PFSK-1 (cell line): ENCODE data around the gene SNRPA1.

Experiments
- FOXP2 ChIP-seq: optimal IDR thresholded peaks from 2 replicates; pipeline ENCODE3; 2011; ENCODE audit warnings: borderline replicate concordance, control low read depth, inconsistent platforms; ENCODE audit not compliant: insufficient read depth; ENCODE audit errors: extremely low read length, extremely low read depth
- POLR2AphosphoS5 ChIP-seq: IDR thresholded peaks from 2 replicates; pipeline ENCODE4 v1.6.1; 2012; ENCODE audit warnings: low read depth, mild to moderate bottlenecking, control low read depth, low read length, moderate library complexity
- SIN3A ChIP-seq: IDR thresholded peaks from 2 replicates; pipeline ENCODE4 v1.6.1; 2012; ENCODE audit warnings: mild to moderate bottlenecking, low read length, moderate library complexity, borderline replicate concordance; ENCODE audit not compliant: insufficient read depth
- TAF1 ChIP-seq: IDR thresholded peaks from 2 replicates; pipeline ENCODE4 v1.6.1; 2012; ENCODE audit warnings: low read length, control low read depth, borderline replicate concordance; ENCODE audit not compliant: insufficient read depth
- TF ChIP-seq, protein P1 (sequence below), 2 experiments: IDR thresholded peaks; 2 replicates each; pipeline versions ENCODE4 v1.6.1 to v1.8.0; 2011 to 2012; ENCODE audit warnings: low read depth in 2 of 2, low read length in 2 of 2, control low read depth in 1 of 2, inconsistent platforms in 1 of 2, mild to moderate bottlenecking in 1 of 2, moderate library complexity in 1 of 2; ENCODE audit not compliant: insufficient read depth in 1 of 2

The SNRPA1 gene

DNA sequence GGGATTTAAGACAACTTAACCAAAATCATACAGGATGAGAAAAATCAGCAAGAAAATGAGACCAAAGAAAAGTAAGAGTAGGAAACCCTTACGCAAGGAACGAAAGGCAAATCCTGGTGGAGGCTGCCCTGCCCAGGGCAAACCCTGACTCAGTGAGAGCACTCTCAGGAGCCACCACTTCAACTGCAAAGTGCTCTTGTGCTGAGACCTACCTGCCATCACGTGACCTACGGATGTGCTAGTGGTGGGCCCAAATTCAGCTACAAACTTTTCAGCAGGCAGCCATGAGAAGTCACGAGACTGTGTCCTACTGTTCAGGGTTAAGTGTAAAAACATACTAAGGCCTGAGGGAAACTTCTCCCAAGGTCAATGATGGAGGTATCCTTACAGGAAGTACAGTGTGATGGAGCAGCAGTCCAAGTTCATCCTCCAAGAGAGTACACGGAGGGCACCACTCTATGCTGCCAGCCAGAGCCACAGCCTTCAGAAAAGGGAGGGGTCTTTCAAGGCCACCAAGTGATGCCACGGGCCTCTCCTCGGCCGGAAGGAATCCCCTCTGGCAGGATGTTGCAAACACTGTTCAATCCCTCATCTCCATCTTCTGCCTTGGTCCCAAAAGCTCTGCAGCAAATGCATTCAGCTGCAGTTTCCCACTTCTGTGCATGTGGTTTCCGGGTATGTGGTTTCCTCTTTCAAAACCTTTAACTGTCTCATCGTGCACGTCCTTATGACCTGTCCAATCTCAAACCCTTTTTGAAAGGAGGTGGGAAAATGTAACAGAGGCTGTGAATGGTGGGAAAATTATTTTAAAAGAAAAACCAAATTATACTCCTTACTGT lies 52.7 kb downstream of the SNRPA1 start:
- TF ChIP-seq FOXP2 (no peak), POLR2AphosphoS5 (no peak), TAF1 (no peak), SIN3A (no peak)
- TF ChIP-seq, protein P1, sequence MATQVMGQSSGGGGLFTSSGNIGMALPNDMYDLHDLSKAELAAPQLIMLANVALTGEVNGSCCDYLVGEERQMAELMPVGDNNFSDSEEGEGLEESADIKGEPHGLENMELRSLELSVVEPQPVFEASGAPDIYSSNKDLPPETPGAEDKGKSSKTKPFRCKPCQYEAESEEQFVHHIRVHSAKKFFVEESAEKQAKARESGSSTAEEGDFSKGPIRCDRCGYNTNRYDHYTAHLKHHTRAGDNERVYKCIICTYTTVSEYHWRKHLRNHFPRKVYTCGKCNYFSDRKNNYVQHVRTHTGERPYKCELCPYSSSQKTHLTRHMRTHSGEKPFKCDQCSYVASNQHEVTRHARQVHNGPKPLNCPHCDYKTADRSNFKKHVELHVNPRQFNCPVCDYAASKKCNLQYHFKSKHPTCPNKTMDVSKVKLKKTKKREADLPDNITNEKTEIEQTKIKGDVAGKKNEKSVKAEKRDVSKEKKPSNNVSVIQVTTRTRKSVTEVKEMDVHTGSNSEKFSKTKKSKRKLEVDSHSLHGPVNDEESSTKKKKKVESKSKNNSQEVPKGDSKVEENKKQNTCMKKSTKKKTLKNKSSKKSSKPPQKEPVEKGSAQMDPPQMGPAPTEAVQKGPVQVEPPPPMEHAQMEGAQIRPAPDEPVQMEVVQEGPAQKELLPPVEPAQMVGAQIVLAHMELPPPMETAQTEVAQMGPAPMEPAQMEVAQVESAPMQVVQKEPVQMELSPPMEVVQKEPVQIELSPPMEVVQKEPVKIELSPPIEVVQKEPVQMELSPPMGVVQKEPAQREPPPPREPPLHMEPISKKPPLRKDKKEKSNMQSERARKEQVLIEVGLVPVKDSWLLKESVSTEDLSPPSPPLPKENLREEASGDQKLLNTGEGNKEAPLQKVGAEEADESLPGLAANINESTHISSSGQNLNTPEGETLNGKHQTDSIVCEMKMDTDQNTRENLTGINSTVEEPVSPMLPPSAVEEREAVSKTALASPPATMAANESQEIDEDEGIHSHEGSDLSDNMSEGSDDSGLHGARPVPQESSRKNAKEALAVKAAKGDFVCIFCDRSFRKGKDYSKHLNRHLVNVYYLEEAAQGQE (IDR thresholded peaks at IDR 0.05; ENCODE audit: insufficient read depth in 1 of 2, low read depth in 2 of 2, low read length in 2 of 2), result no peak; a peak in 1 of 4 replicates

DNA sequence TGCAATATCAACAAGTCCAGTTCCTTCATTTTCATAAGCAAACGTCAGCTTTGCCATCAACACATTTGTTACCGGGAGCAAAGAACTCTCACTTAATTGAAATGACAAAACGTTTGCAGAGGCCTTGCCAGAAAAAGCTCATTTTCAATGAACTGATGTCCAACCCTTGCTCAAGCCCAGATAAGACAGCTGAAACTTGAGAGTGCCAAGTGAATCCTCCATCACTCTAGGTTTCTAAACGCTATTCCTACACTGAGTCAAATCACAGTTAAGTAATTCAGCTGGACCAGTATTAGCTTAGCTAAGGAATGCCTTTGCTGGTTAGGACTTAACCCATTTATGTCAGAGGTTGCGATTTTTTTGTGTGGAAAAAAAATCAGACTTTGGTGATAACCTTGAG lies 54.7 kb downstream of the SNRPA1 start:
- TF ChIP-seq FOXP2, result no peak

DNA sequence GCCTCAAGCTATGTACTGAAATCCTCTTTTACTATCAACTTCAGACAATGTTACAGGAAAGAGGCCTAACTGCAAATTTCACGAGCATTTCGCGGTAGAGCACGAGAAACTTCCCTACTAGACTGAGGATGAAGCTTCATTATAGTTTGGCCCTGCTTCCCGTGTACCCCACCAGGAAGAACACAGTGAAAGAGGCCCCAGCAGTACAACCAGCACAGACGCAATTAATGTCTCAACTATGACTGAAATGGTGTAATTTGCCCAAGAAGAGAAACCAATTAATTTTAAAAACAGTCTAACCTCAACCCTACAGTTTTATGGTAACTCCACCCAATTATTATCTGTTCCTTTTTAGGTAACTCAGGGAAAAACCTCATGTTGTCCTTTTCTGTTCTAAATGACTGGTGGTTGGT lies 55.3 kb downstream of the SNRPA1 start:
- TF ChIP-seq TAF1 (no peak), SIN3A (no peak), POLR2AphosphoS5 (no peak), FOXP2 (no peak)
- TF ChIP-seq, protein P1 (IDR thresholded peaks at IDR 0.05; ENCODE audit: insufficient read depth in 1 of 2, low read depth in 2 of 2, low read length in 2 of 2), result no peak

DNA sequence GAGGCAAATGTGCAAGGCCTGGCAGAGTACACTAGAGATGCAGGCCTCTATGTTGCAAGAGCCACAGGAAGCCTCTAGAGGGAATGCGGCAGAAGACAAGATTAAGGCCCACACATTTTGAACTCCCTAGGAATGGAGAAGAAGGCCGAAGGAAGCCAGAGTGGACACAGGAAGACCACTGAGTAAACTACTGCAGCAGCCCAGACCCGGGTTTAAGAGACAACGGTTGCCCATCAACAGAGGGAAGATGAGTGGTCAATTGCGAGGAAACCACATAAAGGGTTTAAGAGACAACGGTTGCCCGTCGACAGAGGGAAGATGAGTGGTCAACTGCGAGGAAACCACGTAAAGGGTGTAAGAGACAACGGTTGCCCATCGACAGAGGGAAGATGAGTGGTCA lies 57.8 kb downstream of the SNRPA1 start:
- no peak for TF ChIP-seq FOXP2
- no peak for TF ChIP-seq TAF1
- no peak for TF ChIP-seq SIN3A

DNA sequence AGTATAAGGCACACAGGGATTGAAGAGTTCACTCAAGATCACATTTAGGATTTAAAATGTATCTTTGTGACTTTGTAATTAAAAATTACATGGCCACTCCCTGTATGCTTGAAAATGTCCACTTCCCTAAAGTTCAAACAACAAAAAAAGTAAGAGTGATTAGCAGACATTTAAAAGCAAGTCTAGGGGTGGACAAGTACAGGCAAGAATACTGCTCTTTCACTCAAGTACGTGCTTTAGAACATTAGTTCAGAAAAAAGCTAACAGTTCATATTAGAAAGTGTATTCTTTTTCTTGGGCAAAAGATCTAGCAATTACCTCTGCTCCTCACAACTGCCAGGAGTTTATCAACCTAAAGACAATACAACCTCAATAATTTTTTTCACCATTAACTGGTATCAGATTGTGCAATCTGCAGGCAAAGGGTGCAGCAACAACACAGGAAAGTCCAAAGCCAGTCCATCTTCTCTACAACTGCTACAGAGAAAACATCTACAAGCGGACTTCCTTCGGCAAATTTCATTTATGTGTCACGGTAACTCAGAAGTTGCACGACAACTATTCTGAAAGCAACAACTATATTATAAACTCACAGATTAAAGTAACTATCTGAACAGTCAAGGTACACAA lies 61.3 kb downstream of the SNRPA1 start:
- TF ChIP-seq, protein P1 (IDR thresholded peaks at IDR 0.05; ENCODE audit: insufficient read depth in 1 of 2, low read depth in 2 of 2, low read length in 2 of 2), result no peak

DNA sequence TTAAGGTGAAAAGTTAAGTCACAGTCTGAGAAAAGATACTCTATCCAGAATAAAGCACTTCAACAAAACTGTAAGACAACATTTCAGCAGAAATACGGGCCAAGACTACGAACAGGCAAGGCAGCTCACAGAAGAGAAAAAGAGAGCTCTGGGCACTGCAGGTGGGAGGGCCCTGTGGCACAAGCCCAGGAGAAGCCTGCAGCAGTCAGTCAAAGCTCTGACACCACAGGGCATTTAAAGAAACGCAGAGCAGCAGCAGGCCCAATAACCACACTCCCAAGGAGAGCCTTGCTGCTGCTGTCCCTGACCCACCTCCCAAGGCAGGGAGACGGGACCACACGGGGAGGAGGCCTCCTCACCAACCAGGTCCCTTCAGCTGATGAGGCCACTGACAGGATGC lies 62.4 kb downstream of the SNRPA1 start:
- TF ChIP-seq POLR2AphosphoS5 (no peak), SIN3A (no peak), FOXP2 (no peak), TAF1 (no peak)
- TF ChIP-seq, protein P1 (IDR thresholded peaks at IDR 0.05; ENCODE audit: insufficient read depth in 1 of 2, low read depth in 2 of 2, low read length in 2 of 2), result no peak
